ENCODE results near the gene ANTXR1.

The ANTXR1 gene

GRCh38 chr2:69013142-69013839 lies at the start of gene ANTXR1:
TSS of gene ANTXR1 (plus strand) at chr2:69013179. CDS start at chr2:69013500, 321 bp downstream.
- peak; percentile 86 for DNase-seq (ENCODE audit: low read depth)

- DNase-seq (ENCODE audit: low read depth): no peak
Observed at GRCh38 chr2:68964282-68964681, 48.7 kb upstream of the ANTXR1 start.

- no peak for DNase-seq (ENCODE audit: low read depth)
Observed at GRCh38 chr2:68968221-68968620, 44.8 kb upstream of the ANTXR1 start.

- DNase-seq (ENCODE audit: low read depth): no peak
Observed at GRCh38 chr2:68969736-68970490, 43.1 kb upstream of the ANTXR1 start.

GRCh38 chr2:68970566-68971265 lies 42.3 kb upstream of the ANTXR1 start:
- no peak for DNase-seq (ENCODE audit: low read depth)

- DNase-seq (ENCODE audit: low read depth): peak; percentile 98
Observed at GRCh38 chr2:68971591-68972231, 41.3 kb upstream of the ANTXR1 start.

GRCh38 chr2:68974251-68974650 lies 38.7 kb upstream of the ANTXR1 start, which contains the start of gene GKN1:
TSS of gene GKN1 (plus strand) at chr2:68974636. CDS start at chr2:68974678, 42 bp downstream.
- DNase-seq (ENCODE audit: low read depth): peak; percentile 47

- no peak for DNase-seq (ENCODE audit: low read depth)
Observed at GRCh38 chr2:68974946-68975665, 37.9 kb upstream of the ANTXR1 start.

- no peak for DNase-seq (ENCODE audit: low read depth)
Observed at GRCh38 chr2:68975844-68976243, 37.1 kb upstream of the ANTXR1 start.

- no peak for DNase-seq (ENCODE audit: low read depth)
Observed at GRCh38 chr2:68977453-68977852, 35.5 kb upstream of the ANTXR1 start.

GRCh38 chr2:68978098-68978497 lies 34.9 kb upstream of the ANTXR1 start:
- DNase-seq (ENCODE audit: low read depth): no peak

- no peak for DNase-seq (ENCODE audit: low read depth)
Observed at GRCh38 chr2:68980956-68981355, 32.0 kb upstream of the ANTXR1 start.

GRCh38 chr2:68987021-68987503 lies 25.9 kb upstream of the ANTXR1 start:
- no peak for DNase-seq (ENCODE audit: low read depth)

GRCh38 chr2:68989035-68989434 lies 23.9 kb upstream of the ANTXR1 start:
- DNase-seq (ENCODE audit: low read depth): no peak

- no peak for DNase-seq (ENCODE audit: low read depth)
Observed at GRCh38 chr2:68992341-68992740, 20.6 kb upstream of the ANTXR1 start.

GRCh38 chr2:68992933-68993332 lies 20.0 kb upstream of the ANTXR1 start:
- DNase-seq (ENCODE audit: low read depth): no peak

- no peak for DNase-seq (ENCODE audit: low read depth)
Observed at GRCh38 chr2:68993660-68994059, 19.3 kb upstream of the ANTXR1 start.

- peak; percentile 52 for DNase-seq (ENCODE audit: low read depth)
Observed at GRCh38 chr2:68994864-68995263, 18.1 kb upstream of the ANTXR1 start.

- DNase-seq (ENCODE audit: low read depth): no peak
Observed at GRCh38 chr2:68995916-68996315, 17.1 kb upstream of the ANTXR1 start.

GRCh38 chr2:68997401-68997800 lies 15.6 kb upstream of the ANTXR1 start:
- DNase-seq (ENCODE audit: low read depth): no peak

GRCh38 chr2:69001879-69002278 lies 11.1 kb upstream of the ANTXR1 start:
- no peak for DNase-seq (ENCODE audit: low read depth)

All from ELR (cell line).